ENCODE data around the gene EBP.

The EBP gene

DNA sequence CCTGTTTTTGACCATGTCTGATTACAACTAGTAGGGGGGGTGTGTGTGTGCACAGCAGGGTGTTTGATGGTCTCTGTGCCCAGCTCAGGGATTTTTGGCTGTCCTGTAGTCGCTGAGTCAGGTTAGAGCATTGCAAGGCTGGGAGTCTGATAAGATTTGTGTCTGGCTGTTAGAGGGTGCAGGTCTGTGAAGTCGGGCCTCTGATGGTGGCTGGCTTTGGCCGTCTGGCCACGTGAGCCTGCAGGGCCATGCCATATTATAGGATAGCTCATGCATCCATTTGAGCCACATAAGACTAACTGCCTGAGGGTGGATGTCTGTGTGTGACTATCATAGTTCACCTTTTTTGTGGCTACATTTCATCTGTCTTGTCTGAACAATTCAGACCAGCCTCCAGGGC lies 7.9 kb upstream of the EBP start:
- Histone ChIP-seq H3K79me2 (ENCODE audit: insufficient read depth, low read length) (no peaks in the 10 kb centered on the region), H3K4me2 (ENCODE audit: insufficient read depth, low read length) (no peak overlapping the region), H3K36me3 (ENCODE audit: insufficient read depth, low read length) (no peaks in the 10 kb centered on the region), H3K4me3 (ENCODE audit: low read depth in 1 of 2, low read length in 2 of 2) (no peak overlapping the region), H3K27ac (ENCODE audit: low read length) (no peak overlapping the region), H3K9me3 (ENCODE audit: insufficient read depth, low read length, severe bottlenecking) (no peaks in the 10 kb centered on the region), H3K27me3 (ENCODE audit: insufficient read depth, low read length, poor library complexity) (no peaks in the 10 kb centered on the region), H4K20me1 (ENCODE audit: insufficient read depth, low read length) (no peaks in the 10 kb centered on the region), H2AFZ (ENCODE audit: low read depth, low read length) (no peak overlapping the region), H3K9ac (ENCODE audit: low read depth, low read length) (no peak overlapping the region), H3K4me1 (ENCODE audit: insufficient read depth, low read length) (peaks cover 12% of the 10 kb centered on the region)
- TF ChIP-seq CTCF (IDR thresholded peaks at IDR 0.05; ENCODE audit: borderline replicate concordance, extremely low read depth, low read length, poor library complexity, severe bottlenecking) (no peak), EZH2 (IDR thresholded peaks at IDR 0.05; ENCODE audit: borderline replicate concordance, low read depth, low read length, severe bottlenecking) (no peak)
- no peak for DNase-seq
- ATAC-seq (ENCODE audit: insufficient read depth, low read depth): no peak

DNA sequence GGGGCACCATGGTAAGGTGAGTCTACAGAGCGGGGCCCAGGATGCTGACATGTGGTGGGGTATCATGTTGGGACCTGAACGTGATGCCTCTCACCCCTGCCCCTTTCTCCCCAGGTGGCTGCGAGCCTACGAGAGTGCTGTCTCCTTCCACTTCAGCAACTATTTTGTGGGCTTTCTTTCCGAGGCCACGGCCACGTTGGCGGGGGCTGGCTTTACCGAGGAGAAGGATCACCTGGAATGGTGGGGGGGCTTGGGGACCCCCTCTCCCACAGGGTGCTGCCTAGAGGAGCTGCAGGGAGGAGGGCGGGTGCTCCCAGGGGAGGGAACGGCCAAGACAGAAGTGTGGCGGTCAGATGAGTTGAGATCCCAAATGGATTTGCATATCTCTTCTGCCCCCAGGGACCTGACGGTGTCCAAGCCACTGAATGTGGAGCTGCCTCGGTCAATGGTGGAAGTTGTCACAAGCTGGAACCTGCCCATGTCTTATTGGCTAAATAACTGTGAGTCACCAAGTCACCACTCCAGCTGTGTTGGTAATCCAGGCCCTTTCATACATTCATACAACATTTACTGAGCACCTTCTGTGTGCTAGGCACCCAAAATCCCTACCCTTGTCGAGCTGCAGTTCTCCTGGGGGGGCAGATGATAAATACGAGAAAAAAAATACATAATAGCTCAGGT lies 7.3 kb upstream of the EBP start:
- Histone ChIP-seq H3K4me1 (ENCODE audit: insufficient read depth, low read length) (peaks cover 10% of the 10 kb centered on the region), H3K9ac (ENCODE audit: low read depth, low read length) (no peak overlapping the region), H3K9me3 (ENCODE audit: insufficient read depth, low read length, severe bottlenecking) (no peaks in the 10 kb centered on the region), H3K79me2 (ENCODE audit: insufficient read depth, low read length) (no peaks in the 10 kb centered on the region), H3K27ac (ENCODE audit: low read length) (no peak overlapping the region), H2AFZ (ENCODE audit: low read depth, low read length) (no peak overlapping the region), H3K4me2 (ENCODE audit: insufficient read depth, low read length) (no peak overlapping the region), H4K20me1 (ENCODE audit: insufficient read depth, low read length) (no peaks in the 10 kb centered on the region), H3K4me3 (ENCODE audit: low read depth in 1 of 2, low read length in 2 of 2) (no peak overlapping the region), H3K27me3 (ENCODE audit: insufficient read depth, low read length, poor library complexity) (no peaks in the 10 kb centered on the region), H3K36me3 (ENCODE audit: insufficient read depth, low read length) (no peaks in the 10 kb centered on the region)
- TF ChIP-seq CTCF (IDR thresholded peaks at IDR 0.05; ENCODE audit: borderline replicate concordance, extremely low read depth, low read length, poor library complexity, severe bottlenecking) (no peak), EZH2 (IDR thresholded peaks at IDR 0.05; ENCODE audit: borderline replicate concordance, low read depth, low read length, severe bottlenecking) (no peak)
- DNase-seq (no peak), ATAC-seq (ENCODE audit: insufficient read depth, low read depth) (no peak)

- DNase-seq: no peak
- Histone ChIP-seq H3K9me3 (ENCODE audit: insufficient read depth, low read length, severe bottlenecking) (no peaks in the 10 kb centered on the region), H3K36me3 (ENCODE audit: insufficient read depth, low read length) (no peaks in the 10 kb centered on the region), H4K20me1 (ENCODE audit: insufficient read depth, low read length) (no peaks in the 10 kb centered on the region), H3K9ac (ENCODE audit: low read depth, low read length) (no peak overlapping the region), H2AFZ (ENCODE audit: low read depth, low read length) (no peak overlapping the region), H3K27me3 (ENCODE audit: insufficient read depth, low read length, poor library complexity) (no peaks in the 10 kb centered on the region), H3K27ac (ENCODE audit: low read length) (no peak overlapping the region), H3K79me2 (ENCODE audit: insufficient read depth, low read length) (no peaks in the 10 kb centered on the region), H3K4me2 (ENCODE audit: insufficient read depth, low read length) (no peak overlapping the region), H3K4me3 (ENCODE audit: low read depth in 1 of 2, low read length in 2 of 2) (no peak overlapping the region), H3K4me1 (ENCODE audit: insufficient read depth, low read length) (peaks cover 3% of the 10 kb centered on the region)
- TF ChIP-seq CTCF (IDR thresholded peaks at IDR 0.05; ENCODE audit: borderline replicate concordance, extremely low read depth, low read length, poor library complexity, severe bottlenecking): no peak
- TF ChIP-seq EZH2 (IDR thresholded peaks at IDR 0.05; ENCODE audit: borderline replicate concordance, low read depth, low read length, severe bottlenecking): no peak
- no peak for ATAC-seq (ENCODE audit: insufficient read depth, low read depth)
These were observed 6.6 kb upstream of the EBP start for GRCh38 chrX:48514868-48515460.

Data from DND-41 (cell line).